ENCODE results near the gene ZWILCH.

ZWILCH gene

DNA sequence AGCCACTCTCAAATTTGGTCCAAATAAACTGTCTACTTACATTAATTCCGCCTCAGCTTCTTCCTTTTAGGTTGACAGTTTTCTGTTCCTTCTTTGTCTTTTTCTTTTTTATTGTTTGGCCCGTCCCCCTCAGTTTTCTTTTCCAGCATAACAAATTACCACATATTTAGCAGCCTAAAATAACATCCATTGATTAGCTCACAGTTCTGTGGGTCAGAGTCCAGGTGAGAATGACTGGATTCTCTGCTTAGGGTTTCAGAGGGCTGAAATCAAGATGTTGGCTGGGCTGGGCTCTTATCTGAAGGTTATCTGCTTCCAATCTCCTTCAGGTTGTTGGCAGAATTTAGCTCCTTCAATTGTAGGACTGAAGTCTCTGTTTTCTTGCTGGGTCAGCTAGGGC, 85.3 kb downstream of the ZWILCH start:
- H3K36me3 ChIP-seq = peaks cover 49% of the 10 kb centered on the region

GRCh38 chr15:66591322-66591862, 86.3 kb downstream of the ZWILCH start:
- Histone ChIP-seq H3K4me3 (ENCODE audit: low read depth, low read length) (no peak overlapping the region), H3K36me3 (peaks cover 45% of the 10 kb centered on the region), H3K27me3 (no peaks in the 10 kb centered on the region), H3K9me3 (no peaks in the 10 kb centered on the region), H3K4me1 (peaks cover 49% of the 10 kb centered on the region)
- DNase-seq = peak; percentile 46
- TF ChIP-seq, protein P1, sequence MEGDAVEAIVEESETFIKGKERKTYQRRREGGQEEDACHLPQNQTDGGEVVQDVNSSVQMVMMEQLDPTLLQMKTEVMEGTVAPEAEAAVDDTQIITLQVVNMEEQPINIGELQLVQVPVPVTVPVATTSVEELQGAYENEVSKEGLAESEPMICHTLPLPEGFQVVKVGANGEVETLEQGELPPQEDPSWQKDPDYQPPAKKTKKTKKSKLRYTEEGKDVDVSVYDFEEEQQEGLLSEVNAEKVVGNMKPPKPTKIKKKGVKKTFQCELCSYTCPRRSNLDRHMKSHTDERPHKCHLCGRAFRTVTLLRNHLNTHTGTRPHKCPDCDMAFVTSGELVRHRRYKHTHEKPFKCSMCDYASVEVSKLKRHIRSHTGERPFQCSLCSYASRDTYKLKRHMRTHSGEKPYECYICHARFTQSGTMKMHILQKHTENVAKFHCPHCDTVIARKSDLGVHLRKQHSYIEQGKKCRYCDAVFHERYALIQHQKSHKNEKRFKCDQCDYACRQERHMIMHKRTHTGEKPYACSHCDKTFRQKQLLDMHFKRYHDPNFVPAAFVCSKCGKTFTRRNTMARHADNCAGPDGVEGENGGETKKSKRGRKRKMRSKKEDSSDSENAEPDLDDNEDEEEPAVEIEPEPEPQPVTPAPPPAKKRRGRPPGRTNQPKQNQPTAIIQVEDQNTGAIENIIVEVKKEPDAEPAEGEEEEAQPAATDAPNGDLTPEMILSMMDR (IDR thresholded peaks at IDR 0.05; ENCODE audit: low read depth, low read length) = no peak

More for the DNA sequence above, 85.3 kb downstream of the ZWILCH start:
- no peak for DNase-seq
- no peak overlapping the region for H3K4me3 ChIP-seq (ENCODE audit: low read depth, low read length)
- H3K9me3 ChIP-seq = no peaks in the 10 kb centered on the region
- peaks cover 42% of the 10 kb centered on the region for H3K4me1 ChIP-seq
- TF ChIP-seq, protein P1 (IDR thresholded peaks at IDR 0.05; ENCODE audit: low read depth, low read length) = no peak
- no peaks in the 10 kb centered on the region for H3K27me3 ChIP-seq

DNA sequence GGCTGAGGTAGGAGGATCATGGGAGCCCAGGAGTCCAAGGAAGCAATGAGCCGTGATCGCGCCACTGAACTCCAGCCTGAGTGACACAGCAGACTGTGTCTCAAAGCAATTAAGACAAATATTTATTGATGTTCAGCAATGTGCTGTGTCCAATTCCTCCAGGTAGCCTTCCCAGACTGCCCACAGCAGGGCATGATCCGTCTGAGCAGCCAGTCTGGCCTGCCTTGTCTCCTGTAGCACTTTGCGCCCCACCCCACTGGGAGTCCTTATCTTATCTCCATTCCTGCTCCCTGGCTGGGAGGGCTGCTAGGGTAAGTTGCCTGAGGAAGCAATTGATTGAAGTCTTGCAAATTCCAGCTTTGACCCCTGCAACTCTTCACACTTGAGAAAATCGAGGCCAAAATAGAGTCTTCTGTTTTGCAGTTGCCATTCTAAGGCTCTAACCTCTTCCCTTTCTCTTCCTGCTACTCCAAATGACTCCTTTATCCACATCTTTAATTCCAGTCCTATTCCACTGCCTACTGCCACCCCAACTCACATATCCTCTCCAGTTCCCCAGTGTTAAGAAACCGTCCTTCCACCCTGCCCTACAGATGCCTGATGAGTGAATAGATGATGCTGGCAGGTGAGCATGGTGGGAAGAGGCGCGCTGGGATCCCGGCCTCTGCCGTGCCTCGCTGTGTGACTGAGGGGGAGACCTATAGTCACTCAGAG, 87.5 kb downstream of the ZWILCH start:
- H3K36me3 ChIP-seq = peaks cover 44% of the 10 kb centered on the region
- TF ChIP-seq, protein P1 (IDR thresholded peaks at IDR 0.05; ENCODE audit: low read depth, low read length) = no peak
- DNase-seq = peak; percentile 40
- no peaks in the 10 kb centered on the region for H3K9me3 ChIP-seq
- no peaks in the 10 kb centered on the region for H3K27me3 ChIP-seq
- no peak overlapping the region for H3K4me3 ChIP-seq (ENCODE audit: low read depth, low read length)
- peaks cover 49% of the 10 kb centered on the region for H3K4me1 ChIP-seq

DNA sequence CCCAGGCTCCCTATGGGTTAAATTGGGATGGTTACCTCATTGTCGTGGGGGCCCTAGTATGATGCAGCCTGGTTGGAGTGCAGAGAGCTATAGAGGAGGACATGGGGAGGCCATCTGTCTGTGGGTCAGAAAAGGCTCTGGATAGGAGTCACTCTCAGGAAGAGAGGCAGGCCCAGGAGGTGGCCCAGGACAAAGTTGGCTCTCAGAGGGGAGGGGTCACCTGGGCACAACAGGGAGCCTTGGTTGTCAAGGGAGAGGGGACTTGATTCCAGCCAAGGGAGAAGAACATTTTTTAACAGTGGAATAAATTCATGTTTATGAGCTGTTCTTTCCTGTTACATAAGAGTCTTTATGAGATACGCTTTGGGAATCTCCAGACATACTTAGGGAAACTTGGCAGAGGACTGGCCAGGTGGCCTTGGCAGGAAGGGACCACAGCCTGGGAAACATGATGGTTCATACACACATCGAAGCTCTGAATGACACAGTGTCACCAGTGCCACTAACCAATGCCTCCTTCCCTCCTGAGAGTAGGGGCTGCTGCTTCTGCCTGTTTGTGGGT, 88.2 kb downstream of the ZWILCH start:
- DNase-seq = no peak
- Histone ChIP-seq H3K4me1 (peaks cover 55% of the 10 kb centered on the region), H3K9me3 (no peaks in the 10 kb centered on the region), H3K27me3 (no peaks in the 10 kb centered on the region), H3K36me3 (peaks cover 38% of the 10 kb centered on the region), H3K4me3 (ENCODE audit: low read depth, low read length) (no peak overlapping the region)
- TF ChIP-seq, protein P1 (IDR thresholded peaks at IDR 0.05; ENCODE audit: low read depth, low read length) = no peak

DNA sequence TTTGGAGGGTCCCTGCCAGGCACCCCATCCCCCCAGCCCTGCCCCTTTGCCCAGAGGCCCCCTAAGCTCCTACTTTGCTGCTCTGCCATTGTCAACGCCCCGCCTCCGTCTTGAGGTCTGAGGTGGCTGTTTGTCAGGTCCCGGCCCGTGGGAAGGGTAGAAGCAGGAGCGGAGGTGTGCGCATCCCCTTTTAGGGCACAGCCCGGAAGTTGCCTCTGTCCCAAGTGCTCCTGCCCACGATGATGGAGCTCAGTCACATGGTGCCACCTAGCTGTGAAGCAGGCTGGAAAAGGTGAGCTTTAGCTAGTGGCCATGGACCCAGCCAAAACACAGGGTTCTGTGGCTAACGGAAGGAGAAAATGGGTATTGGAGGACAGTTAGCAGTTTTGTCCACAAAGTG, 89.2 kb downstream of the ZWILCH start:
- TF ChIP-seq, protein P1 (IDR thresholded peaks at IDR 0.05; ENCODE audit: low read depth, low read length) = no peak
- Histone ChIP-seq H3K9me3 (no peaks in the 10 kb centered on the region), H3K36me3 (peaks cover 27% of the 10 kb centered on the region), H3K27me3 (no peaks in the 10 kb centered on the region), H3K4me1 (peaks cover 58% of the 10 kb centered on the region), H3K4me3 (ENCODE audit: low read depth, low read length) (no peak overlapping the region)
- no peak for DNase-seq

GRCh38 chr15:66594836-66595235, 89.7 kb downstream of the ZWILCH start:
- TF ChIP-seq, protein P1 (IDR thresholded peaks at IDR 0.05; ENCODE audit: low read depth, low read length) = no peak
- H3K9me3 ChIP-seq = no peaks in the 10 kb centered on the region
- H3K27me3 ChIP-seq = no peaks in the 10 kb centered on the region
- no peak overlapping the region for H3K4me3 ChIP-seq (ENCODE audit: low read depth, low read length)
- H3K36me3 ChIP-seq = peaks cover 27% of the 10 kb centered on the region
- peaks cover 58% of the 10 kb centered on the region for H3K4me1 ChIP-seq
- peak; percentile 62 for DNase-seq
